Vagina (tissue), 2 donors: Measurements from ENCODE around the gene CEP162.

Experiments used
- POLR2AphosphoS5 ChIP-seq, 2 donors: sonication (generic); formaldehyde crosslinking; IDR thresholded peaks; one replicate each; pipeline ENCODE4 v1.9.0; 2017; ENCODE audit warnings: antibody characterized with exemption in 2 of 2, mild to moderate bottlenecking in 2 of 2, low read depth in 1 of 2; ENCODE audit not compliant: insufficient read depth in 1 of 2
- TF ChIP-seq, protein P1 (sequence below), 3 experiments: fragments of 450-650 bp in 2 of 3; fragments of 200-600 bp in 1 of 3; sonication (generic) in 1 of 3; IDR thresholded peaks; one replicate each; pipeline ENCODE4 v1.5.1; 2017 to 2019; ENCODE audit warnings: antibody characterized with exemption in 3 of 3, mild to moderate bottlenecking in 2 of 3, moderate library complexity in 2 of 3

DNA sequence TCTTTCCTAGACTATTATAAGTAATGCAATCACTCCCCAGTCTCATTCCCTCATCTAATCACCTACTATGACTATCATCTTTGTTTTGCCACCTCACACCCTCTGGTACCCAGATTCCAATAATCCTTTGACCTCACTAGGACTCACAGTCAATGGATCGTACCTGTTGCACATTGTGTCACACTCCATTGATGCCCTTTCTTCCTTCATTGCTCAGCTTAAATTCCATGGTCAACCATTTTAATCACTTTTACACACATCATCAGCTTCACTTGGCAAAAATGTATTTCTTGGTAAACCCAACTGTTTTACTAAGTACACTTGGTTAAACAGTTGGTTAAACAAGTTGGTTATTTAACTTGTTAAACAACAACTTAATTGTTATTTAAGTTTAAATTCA is 44.0 kb downstream of the CEP162 start:
- TF ChIP-seq, protein P1, sequence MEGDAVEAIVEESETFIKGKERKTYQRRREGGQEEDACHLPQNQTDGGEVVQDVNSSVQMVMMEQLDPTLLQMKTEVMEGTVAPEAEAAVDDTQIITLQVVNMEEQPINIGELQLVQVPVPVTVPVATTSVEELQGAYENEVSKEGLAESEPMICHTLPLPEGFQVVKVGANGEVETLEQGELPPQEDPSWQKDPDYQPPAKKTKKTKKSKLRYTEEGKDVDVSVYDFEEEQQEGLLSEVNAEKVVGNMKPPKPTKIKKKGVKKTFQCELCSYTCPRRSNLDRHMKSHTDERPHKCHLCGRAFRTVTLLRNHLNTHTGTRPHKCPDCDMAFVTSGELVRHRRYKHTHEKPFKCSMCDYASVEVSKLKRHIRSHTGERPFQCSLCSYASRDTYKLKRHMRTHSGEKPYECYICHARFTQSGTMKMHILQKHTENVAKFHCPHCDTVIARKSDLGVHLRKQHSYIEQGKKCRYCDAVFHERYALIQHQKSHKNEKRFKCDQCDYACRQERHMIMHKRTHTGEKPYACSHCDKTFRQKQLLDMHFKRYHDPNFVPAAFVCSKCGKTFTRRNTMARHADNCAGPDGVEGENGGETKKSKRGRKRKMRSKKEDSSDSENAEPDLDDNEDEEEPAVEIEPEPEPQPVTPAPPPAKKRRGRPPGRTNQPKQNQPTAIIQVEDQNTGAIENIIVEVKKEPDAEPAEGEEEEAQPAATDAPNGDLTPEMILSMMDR (IDR thresholded peaks at IDR 0.05): no peak
- no peak for TF ChIP-seq POLR2AphosphoS5 (IDR thresholded peaks at IDR 0.05; ENCODE audit: insufficient read depth in 1 of 2, low read depth in 1 of 2)
